A549 treated with CORT108297 at 1 μM for 4 hours (cell line): ENCODE data around the gene ADGRB2. TPM values are rescaled to one million over a fixed set of nuclear protein-coding genes. Genes with fewer than 3 reads are reported as not detected.

Source experiments
- total RNA-seq: library from RNA; stranded (reverse); fragments of 200-300 nt; extraction: Qiagen RNA extraction; gene quantifications from 5 replicates; pipeline ENCODE4 v1.2.3, GENCODE V29; 2022

ADGRB2 gene, protein sequence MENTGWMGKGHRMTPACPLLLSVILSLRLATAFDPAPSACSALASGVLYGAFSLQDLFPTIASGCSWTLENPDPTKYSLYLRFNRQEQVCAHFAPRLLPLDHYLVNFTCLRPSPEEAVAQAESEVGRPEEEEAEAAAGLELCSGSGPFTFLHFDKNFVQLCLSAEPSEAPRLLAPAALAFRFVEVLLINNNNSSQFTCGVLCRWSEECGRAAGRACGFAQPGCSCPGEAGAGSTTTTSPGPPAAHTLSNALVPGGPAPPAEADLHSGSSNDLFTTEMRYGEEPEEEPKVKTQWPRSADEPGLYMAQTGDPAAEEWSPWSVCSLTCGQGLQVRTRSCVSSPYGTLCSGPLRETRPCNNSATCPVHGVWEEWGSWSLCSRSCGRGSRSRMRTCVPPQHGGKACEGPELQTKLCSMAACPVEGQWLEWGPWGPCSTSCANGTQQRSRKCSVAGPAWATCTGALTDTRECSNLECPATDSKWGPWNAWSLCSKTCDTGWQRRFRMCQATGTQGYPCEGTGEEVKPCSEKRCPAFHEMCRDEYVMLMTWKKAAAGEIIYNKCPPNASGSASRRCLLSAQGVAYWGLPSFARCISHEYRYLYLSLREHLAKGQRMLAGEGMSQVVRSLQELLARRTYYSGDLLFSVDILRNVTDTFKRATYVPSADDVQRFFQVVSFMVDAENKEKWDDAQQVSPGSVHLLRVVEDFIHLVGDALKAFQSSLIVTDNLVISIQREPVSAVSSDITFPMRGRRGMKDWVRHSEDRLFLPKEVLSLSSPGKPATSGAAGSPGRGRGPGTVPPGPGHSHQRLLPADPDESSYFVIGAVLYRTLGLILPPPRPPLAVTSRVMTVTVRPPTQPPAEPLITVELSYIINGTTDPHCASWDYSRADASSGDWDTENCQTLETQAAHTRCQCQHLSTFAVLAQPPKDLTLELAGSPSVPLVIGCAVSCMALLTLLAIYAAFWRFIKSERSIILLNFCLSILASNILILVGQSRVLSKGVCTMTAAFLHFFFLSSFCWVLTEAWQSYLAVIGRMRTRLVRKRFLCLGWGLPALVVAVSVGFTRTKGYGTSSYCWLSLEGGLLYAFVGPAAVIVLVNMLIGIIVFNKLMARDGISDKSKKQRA (N-terminal part only)
- total RNA-seq = 4.7 to 8.4 TPM (median 6.6 TPM) in 5 replicates

DNA sequence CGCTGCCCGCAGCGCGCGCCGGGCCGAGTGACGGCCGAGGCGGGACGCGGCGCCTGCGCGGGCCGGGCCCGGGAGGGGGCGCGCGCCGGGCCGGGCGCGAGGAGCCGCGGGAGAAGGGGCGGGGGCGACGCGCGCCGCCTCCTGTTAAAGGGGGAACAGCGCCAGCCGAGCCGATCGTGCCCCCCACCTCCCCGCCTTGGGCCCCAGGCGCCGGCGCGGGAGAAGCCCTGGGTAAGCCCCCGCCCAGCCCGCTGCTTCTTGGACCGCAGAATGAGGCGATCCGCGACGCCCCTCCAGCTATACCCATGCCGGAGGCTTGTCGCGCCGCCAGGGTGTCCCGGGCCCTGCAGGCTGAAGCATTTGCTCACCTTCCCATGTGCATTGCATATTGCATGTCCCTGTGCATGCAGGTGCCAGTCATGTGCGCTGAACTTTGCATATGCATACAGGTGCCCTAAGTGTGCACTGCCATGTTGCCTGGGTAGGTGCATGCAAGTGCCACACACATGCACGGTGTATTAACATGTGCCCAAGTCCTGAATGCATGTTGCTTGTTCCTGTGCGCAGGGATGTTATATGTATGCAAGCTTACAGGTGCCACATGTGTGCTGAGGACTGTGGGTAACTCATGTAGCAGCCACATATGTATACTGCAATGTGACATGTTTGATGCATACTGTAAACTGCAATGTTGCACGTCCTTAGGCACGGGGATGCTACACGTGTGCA lies at the start of gene ADGRB2:
Gene ADGRB2 (minus strand): TSS at position 29 of the 729 bp plus-strand sequence. CDS start 7,119 bp downstream, outside the sequence.

DNA sequence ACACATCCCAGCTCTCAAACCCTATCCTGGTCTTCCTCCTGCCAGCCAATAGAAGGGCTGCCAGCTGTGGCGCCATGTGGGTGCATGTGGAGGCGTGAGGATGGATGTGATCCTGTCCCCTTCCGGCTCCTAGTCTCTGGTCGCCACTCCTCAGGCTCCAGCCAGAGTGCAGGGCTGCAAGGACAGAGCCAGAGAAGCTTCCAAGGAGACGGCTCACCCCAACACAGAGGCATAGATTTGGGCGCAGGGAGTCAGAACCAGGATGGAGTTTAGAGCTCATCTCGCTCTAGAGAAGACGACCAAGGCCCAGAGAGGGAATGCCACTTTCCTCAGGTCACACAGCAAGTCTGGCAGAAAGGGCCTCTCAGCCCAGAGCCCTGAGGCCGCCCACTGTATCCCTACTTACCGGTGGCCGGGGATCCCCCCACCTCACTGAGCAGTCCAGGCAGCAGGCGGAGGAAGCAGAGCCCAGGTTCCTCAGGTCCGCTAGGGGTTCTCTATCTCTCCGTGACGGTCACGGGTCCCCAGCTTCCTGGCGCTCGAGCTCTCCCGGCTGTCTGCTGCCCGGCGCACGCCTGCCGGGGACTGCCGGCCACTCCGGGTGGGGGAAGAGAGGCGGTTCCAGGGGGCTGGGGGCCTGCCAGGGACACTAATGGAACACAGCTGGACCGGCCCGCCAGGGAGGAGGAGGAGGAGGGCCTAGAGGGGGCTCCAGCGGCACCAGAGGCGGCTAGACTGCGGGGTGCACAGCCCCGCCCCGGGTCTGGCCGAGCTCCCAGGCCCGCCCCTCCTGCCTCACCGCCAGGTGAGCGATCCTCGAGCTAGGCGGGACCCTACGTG lies 60.5 kb downstream of the ADGRB2 start, which contains the start of gene COL16A1:
Gene COL16A1 (minus strand): TSS at position 587 of the 840 bp plus-strand sequence. CDS start 1,824 bp downstream, outside the sequence.

Other genes with a start within 250 kb of the ADGRB2 start
- 0.45 to 0.92 TPM (median 0.72 TPM) in 5 replicates for gene TINAGL1, start 187.8 kb downstream of the ADGRB2 start, total RNA-seq
- gene HCRTR1, start 146.7 kb downstream of the ADGRB2 start, total RNA-seq = 0.04 TPM in 1 of 5 replicates, not detected in the others
- gene PEF1, start 119.5 kb downstream of the ADGRB2 start, total RNA-seq = 40.2 to 50.2 TPM (median 47.5 TPM) in 5 replicates
- 3.6 to 7.1 TPM (median 5.4 TPM) in 5 replicates for gene COL16A1, start 60.3 kb downstream of the ADGRB2 start, total RNA-seq
- 4.0 to 6.3 TPM (median 4.6 TPM) in 5 replicates for gene SPOCD1, start 51.7 kb upstream of the ADGRB2 start, total RNA-seq
- gene PTP4A2, start 174.0 kb upstream of the ADGRB2 start, total RNA-seq = 176 to 209 TPM (median 186 TPM) in 5 replicates
- 122 to 139 TPM (median 130 TPM) in 5 replicates for gene KHDRBS1, start 249.5 kb upstream of the ADGRB2 start, total RNA-seq